Hepatocyte (in vitro differentiated cells): ENCODE data around the gene GATAD2A. TPM values are rescaled to one million over a fixed set of nuclear protein-coding genes. Genes with fewer than 3 reads are reported as not detected.

ENCODE experiments used
- DNase-seq: peaks from one replicate; pipeline ENCODE4 v3.0.0-alpha.2; 2016; ENCODE audit warnings: low spot score
- H2AFZ ChIP-seq: fragments of 200-600 bp; sonication (generic); 2 replicates; pipeline ENCODE4 v1.6.0; 2016; ENCODE audit warnings: antibody characterized with exemption, mild to moderate bottlenecking
- H3K27ac ChIP-seq: fragments of 200-600 bp; sonication (generic); 2 replicates; pipeline ENCODE4 v1.5.1; 2016; ENCODE audit warnings: mild to moderate bottlenecking
- H3K27me3 ChIP-seq: fragments of 200-600 bp; sonication (generic); 2 replicates; pipeline ENCODE4 v1.6.1; 2016
- H3K36me3 ChIP-seq: fragments of 200-600 bp; sonication (generic); replicated peaks from 2 replicates; pipeline ENCODE4 v1.5.1; 2016; ENCODE audit warnings: low read depth; ENCODE audit not compliant: insufficient read depth
- H3K4me1 ChIP-seq: fragments of 200-600 bp; sonication (generic); 2 replicates; pipeline ENCODE4 v1.5.1; 2016; ENCODE audit warnings: mild to moderate bottlenecking, moderate library complexity; ENCODE audit not compliant: insufficient read depth
- H3K4me2 ChIP-seq: fragments of 200-600 bp; sonication (generic); 2 replicates; pipeline ENCODE4 v1.6.0; 2016
- H3K4me3 ChIP-seq: fragments of 200-600 bp; sonication (generic); 2 replicates; pipeline ENCODE4 v1.5.1; 2016; ENCODE audit warnings: mild to moderate bottlenecking
- H3K79me2 ChIP-seq: fragments of 200-600 bp; sonication (generic); 2 replicates; pipeline ENCODE4 v1.6.0; 2017; ENCODE audit warnings: mild to moderate bottlenecking
- H3K9me2 ChIP-seq: fragments of 200-600 bp; sonication (generic); replicated peaks from 2 replicates; pipeline ENCODE4 v1.6.0; 2017; ENCODE audit warnings: mild to moderate bottlenecking; ENCODE audit not compliant: insufficient read depth
- H3K9me3 ChIP-seq: fragments of 200-600 bp; sonication (generic); 2 replicates; pipeline ENCODE4 v1.5.1; 2016; ENCODE audit warnings: low read depth, mild to moderate bottlenecking
- H4K20me1 ChIP-seq: fragments of 200-600 bp; sonication (generic); 2 replicates; pipeline ENCODE4 v1.6.0; 2016; ENCODE audit warnings: mild to moderate bottlenecking; ENCODE audit not compliant: insufficient read depth, poor library complexity, severe bottlenecking
- EZH2 ChIP-seq: fragments of 200-600 bp; sonication (generic); IDR thresholded peaks from 2 replicates; pipeline ENCODE4 v1.6.1; 2016; ENCODE audit warnings: antibody characterized with exemption, mild to moderate bottlenecking, borderline replicate concordance
- EZH2phosphoT487 ChIP-seq: fragments of 200-600 bp; sonication (generic); IDR thresholded peaks from one replicate; pipeline ENCODE4 v1.6.1; 2018; ENCODE audit warnings: antibody characterized with exemption, mild to moderate bottlenecking, low read depth, moderate library complexity; ENCODE audit not compliant: unreplicated experiment, severe bottlenecking
- WGBS: methylation state at CpG from one replicate; pipeline ENCODE4 v1.1.6; 2016; ENCODE audit warnings: low lambda C conversion rate; ENCODE audit errors: missing lambda C conversion rate; 5-methylcytosine and 5-hydroxymethylcytosine counted together
- polyA plus RNA-seq: library from polyadenylated mRNA; unstranded; fragments of >200 nt; fragmentation: Nextera tagmentation; extraction: Ambion mirVana; gene quantifications from 2 replicates; pipeline ENCODE4 v1.2.1, GENCODE V29; 2016
- total RNA-seq: library from RNA; depleted of rRNA; stranded (reverse); fragments of >200 nt; gene quantifications from 2 replicates; pipeline ENCODE4 v1.2.3, GENCODE V29; 2014
- TF ChIP-seq, protein P1 (sequence below): fragments of 200-600 bp; sonication (generic); IDR thresholded peaks from 2 replicates; pipeline ENCODE4 v1.5.1; 2016; ENCODE audit warnings: antibody characterized with exemption, mild to moderate bottlenecking; ENCODE audit not compliant: poor library complexity

The GATAD2A gene
- total and polyA plus RNA-seq, 2 experiments from 2014 or later, result 35.3 to 35.7 TPM

GRCh38 chr19:19486343-19487076, 81.0 kb downstream of the GATAD2A start:
- Histone ChIP-seq H3K9me3 (no peaks in the 10 kb centered on the region), H3K9me2 (no peaks in the 10 kb centered on the region), H3K4me1 (peaks cover 64% of the 10 kb centered on the region), H2AFZ (no peak overlapping the region), H3K27me3 (no peaks in the 10 kb centered on the region), H3K36me3 (no peaks in the 10 kb centered on the region), H3K4me3 (no peak overlapping the region), H4K20me1 (no peaks in the 10 kb centered on the region), H3K27ac (peak overlapping the region; percentile 66), H3K79me2 (peaks cover 60% of the 10 kb centered on the region), H3K4me2 (no peak overlapping the region)
- DNase-seq, result no peak
- TF ChIP-seq, protein P1, sequence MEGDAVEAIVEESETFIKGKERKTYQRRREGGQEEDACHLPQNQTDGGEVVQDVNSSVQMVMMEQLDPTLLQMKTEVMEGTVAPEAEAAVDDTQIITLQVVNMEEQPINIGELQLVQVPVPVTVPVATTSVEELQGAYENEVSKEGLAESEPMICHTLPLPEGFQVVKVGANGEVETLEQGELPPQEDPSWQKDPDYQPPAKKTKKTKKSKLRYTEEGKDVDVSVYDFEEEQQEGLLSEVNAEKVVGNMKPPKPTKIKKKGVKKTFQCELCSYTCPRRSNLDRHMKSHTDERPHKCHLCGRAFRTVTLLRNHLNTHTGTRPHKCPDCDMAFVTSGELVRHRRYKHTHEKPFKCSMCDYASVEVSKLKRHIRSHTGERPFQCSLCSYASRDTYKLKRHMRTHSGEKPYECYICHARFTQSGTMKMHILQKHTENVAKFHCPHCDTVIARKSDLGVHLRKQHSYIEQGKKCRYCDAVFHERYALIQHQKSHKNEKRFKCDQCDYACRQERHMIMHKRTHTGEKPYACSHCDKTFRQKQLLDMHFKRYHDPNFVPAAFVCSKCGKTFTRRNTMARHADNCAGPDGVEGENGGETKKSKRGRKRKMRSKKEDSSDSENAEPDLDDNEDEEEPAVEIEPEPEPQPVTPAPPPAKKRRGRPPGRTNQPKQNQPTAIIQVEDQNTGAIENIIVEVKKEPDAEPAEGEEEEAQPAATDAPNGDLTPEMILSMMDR, result no peak
- WGBS, result 75% methylated on average over 15 of the region's 15 CpGs

DNA sequence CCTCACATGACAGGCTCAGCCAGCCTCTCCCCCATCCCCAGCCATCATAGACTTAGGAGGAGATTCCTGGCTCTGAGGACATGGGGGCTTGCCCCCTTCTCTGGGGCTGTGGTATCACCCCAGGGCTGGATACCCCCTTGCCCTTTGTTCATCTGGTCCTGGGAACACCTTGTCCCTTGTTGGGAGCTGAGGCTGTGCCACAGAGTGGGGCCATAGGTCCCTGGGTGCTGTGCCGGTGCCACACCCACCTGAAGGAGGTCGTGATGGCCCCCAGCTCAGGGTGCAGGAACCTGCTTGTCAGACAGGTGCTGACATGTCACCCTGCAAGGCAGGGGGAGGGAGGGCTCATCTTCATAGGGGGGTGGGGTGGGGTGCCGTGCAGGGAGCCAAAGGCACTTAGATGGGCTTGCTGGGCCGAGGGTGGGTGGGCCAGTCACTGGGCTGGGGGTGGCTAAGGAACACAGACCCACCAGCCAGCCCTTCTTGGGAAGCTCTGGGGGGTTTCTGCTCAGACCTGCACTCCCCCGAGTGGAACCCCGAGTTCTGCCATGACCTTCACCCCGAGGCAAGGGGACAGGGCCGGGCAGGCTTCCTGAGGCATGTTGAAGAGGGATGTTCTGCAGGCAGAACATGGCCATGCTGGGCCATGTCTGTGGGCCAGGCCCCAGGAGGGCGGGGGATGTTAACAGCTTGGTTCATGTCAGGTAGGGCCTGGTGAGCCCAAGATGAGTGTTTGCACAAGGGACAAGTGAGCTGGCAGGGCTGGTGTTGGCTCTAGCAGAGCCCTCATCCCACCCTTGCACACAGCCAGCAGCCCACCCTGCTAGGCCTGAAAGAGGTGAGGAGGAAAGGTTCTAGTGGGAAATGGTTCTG, 81.8 kb downstream of the GATAD2A start:
- Histone ChIP-seq H3K27ac (peak overlapping the region; percentile 95), H3K4me2 (peak overlapping the region; percentile 56), H3K4me1 (peaks cover 63% of the 10 kb centered on the region), H4K20me1 (no peaks in the 10 kb centered on the region), H3K79me2 (peaks cover 54% of the 10 kb centered on the region), H2AFZ (no peak overlapping the region), H3K4me3 (no peak overlapping the region), H3K27me3 (no peaks in the 10 kb centered on the region), H3K36me3 (no peaks in the 10 kb centered on the region), H3K9me3 (no peaks in the 10 kb centered on the region), H3K9me2 (no peaks in the 10 kb centered on the region)
- TF ChIP-seq, protein P1, result no peak
- TF ChIP-seq EZH2 (no peak), EZH2phosphoT487 (no peak)
- no peak for DNase-seq
- WGBS, result 77% methylated on average over 9 of the region's 9 CpGs

GRCh38 chr19:19487950-19488874, 82.7 kb downstream of the GATAD2A start:
- Histone ChIP-seq H2AFZ (no peak overlapping the region), H3K4me2 (peak overlapping the region; percentile 56), H3K9me2 (no peaks in the 10 kb centered on the region), H4K20me1 (no peaks in the 10 kb centered on the region), H3K27me3 (no peaks in the 10 kb centered on the region), H3K4me3 (no peak overlapping the region), H3K27ac (peak overlapping the region; percentile 95), H3K79me2 (peaks cover 47% of the 10 kb centered on the region), H3K36me3 (no peaks in the 10 kb centered on the region), H3K9me3 (no peaks in the 10 kb centered on the region), H3K4me1 (peaks cover 54% of the 10 kb centered on the region)
- TF ChIP-seq EZH2 (no peak), EZH2phosphoT487 (no peak)
- TF ChIP-seq, protein P1, result no peak
- WGBS, result 45% methylated on average over 20 of the region's 20 CpGs
- peak; percentile 44 for DNase-seq
